Pancreas (tissue), 10 donors: ENCODE results near the gene NEK4. TPM values are rescaled to one million over a fixed set of nuclear protein-coding genes. Genes with fewer than 3 reads are reported as not detected.

Experiments
- ATAC-seq, 4 donors: fragments of 200-7000 bp; cut with Tn5 transposase; one replicate each; pipeline versions ENCODE4 v1.8.0 to v1.9.1; 2020; ENCODE audit warnings: mild to moderate bottlenecking in 4 of 4, moderate library complexity in 4 of 4
- DNase-seq, 6 donors: peaks; one replicate each; pipeline ENCODE4 v3.0.0-alpha.2; 2020
- FAIRE-seq: peaks from 2 replicates; lab custom pipeline; 2012; peaks lifted over from hg19 to GRCh38; lab: Jason Lieb, UNC
- H3K27ac ChIP-seq, 4 donors: fragments of 200-600 bp; sonication (generic); 1 replicate in 3 of 4; 2 replicates in 1 of 4; pipeline versions ENCODE4 v1.5.0 to v1.8.0; 2020
- H3K27me3 ChIP-seq, 4 donors: fragments of 200-600 bp; one replicate each; pipeline ENCODE4 v1.8.0; 2021
- H3K36me3 ChIP-seq, 3 donors: fragments of 200-600 bp; sonication (generic) in 1 of 3; one replicate each; pipeline versions ENCODE4 v1.5.0 to v1.8.0; 2020 to 2021
- H3K4me1 ChIP-seq, 3 donors: fragments of 200-600 bp; one replicate each; pipeline ENCODE4 v1.8.0; 2021
- H3K4me3 ChIP-seq, 4 donors: fragments of 200-600 bp; sonication (generic) in 2 of 4; one replicate each; pipeline versions ENCODE4 v1.5.0 to v1.8.0; 2020 to 2021
- H3K9me3 ChIP-seq, 4 donors: fragments of 200-600 bp; one replicate each; pipeline ENCODE4 v1.8.0; 2021
- CTCF ChIP-seq, 4 donors: fragments of 200-600 bp; sonication (generic) in 3 of 4; IDR thresholded peaks; one replicate each; pipeline versions ENCODE4 v1.5.0 to v1.8.0; 2021; ENCODE audit warnings: antibody characterized with exemption in 4 of 4
- WGBS, 2 donors: extraction: QIAGEN DNeasy Blood & Tissue Kit; methylation state at CpG; one replicate each; pipeline ENCODE4 v1.1.7; 2013; 5-methylcytosine and 5-hydroxymethylcytosine counted together
- intact Hi-C, 3 donors: fragments of 100-400 bp; cut with DNase I; formaldehyde crosslinking; loops; one replicate each; pipeline versions ENCODE4 v1.11.1 to v1.14.2; 2022
- polyA plus RNA-seq, 2 donors: library from polyadenylated mRNA; stranded (reverse); fragments of 200-250 nt; gene quantifications; one replicate each; pipeline ENCODE4 v1.2.3, GENCODE V29; 2013
- total RNA-seq, 6 donors: library from RNA; stranded (reverse); fragmentation: NEBNext Ultra II Directional in 4 of 6; extraction: Animal tissue kit (Norgen Biotek cat#: 25700) in 4 of 6; gene quantifications; one replicate each; pipeline versions ENCODE4 v1.2.1 to v1.2.4, GENCODE V29; 2021 to 2023
- donor health status: healthy with polysubstance abuse.
- donor health status: DM: no; HTN: no; CAD: no; lungs with moderate emphysema.
- donor health status: DM: no; HTN: no; CAD: no.
- donor health status: control.
- donor health status: control.
- donor health status: Bipolar disorder and iron deficiency.
- donor health status: DM: yes; HTN: yes; CAD: no.
- donor health status: DM: no; HTN: no; CAD: no.
- donor health status: DM: no; HTN: no; CAD: no.
- donor health status: DM: yes; HTN: yes; CAD: no.

Gene NEK4
- total RNA-seq (10 to 100 TPM; 12.2 to 22.0 (median 16.1) TPM), polyA plus RNA-seq (1 to 10 TPM; 4.0 to 5.0 TPM)

GRCh38 chr3:52770496-52771333 lies at the start of gene NEK4:
Gene NEK4, minus strand, starts transcription at chr3:52770940. Its CDS starts 194 bp downstream, at chr3:52770746.
- H3K4me1 ChIP-seq, result peaks cover 7 to 11% (median 8%) of the 10 kb centered on the region in 3 donors
- H3K9me3 ChIP-seq, result no peaks in the 10 kb centered on the region
- peak within 1 kb of the TSS; percentile 54 to 81 (median 72) for H3K27ac ChIP-seq
- H3K4me3 ChIP-seq, result peak within 1 kb of the TSS; percentile 34 to 93 (median 74)
- intact Hi-C loops, result no loop called here
- WGBS, 2 donors, result 0 to 1% methylated on average over 67 of the region's 67 CpGs
- H3K36me3 ChIP-seq, result no peaks in the 10 kb centered on the region
- FAIRE-seq, result no peak
- H3K27me3 ChIP-seq, result no peaks in the 10 kb centered on the region
- peak; percentile 92 to 99 (median 93) for DNase-seq
- ATAC-seq, result peak; percentile 97 to 99 (median 99)
- no peak for TF ChIP-seq CTCF (IDR thresholded peaks at IDR 0.05)

GRCh38 chr3:52819936-52820335 lies 49.2 kb upstream of the NEK4 start:
- Histone ChIP-seq H3K9me3 (no peaks in the 10 kb centered on the region), H3K4me3 (no peak overlapping the region), H3K4me1 (no peaks in the 10 kb centered on the region), H3K27me3 (no peaks in the 10 kb centered on the region), H3K36me3 (peaks cover 0 to 12% (median 0%) of the 10 kb centered on the region in 3 donors), H3K27ac (no peak overlapping the region)
- no peak for TF ChIP-seq CTCF (IDR thresholded peaks at IDR 0.05)
- intact Hi-C loops, result no loop called here
- ATAC-seq, result no peak
- WGBS, 2 donors, result 85 to 88% methylated on average over 2 of the region's 2 CpGs
- no peak for FAIRE-seq
- DNase-seq, result no peak

- TF ChIP-seq CTCF (IDR thresholded peaks at IDR 0.05), result no peak
- no peak for ATAC-seq
- H3K9me3 ChIP-seq, result no peaks in the 10 kb centered on the region
- H3K27ac ChIP-seq, result no peak overlapping the region
- no peaks in the 10 kb centered on the region for H3K4me1 ChIP-seq
- no peak overlapping the region for H3K4me3 ChIP-seq
- FAIRE-seq, result no peak
- 94 to 95% methylated on average over 7 of the region's 7 CpGs for WGBS, 2 donors
- peaks cover 0 to 2% (median 0%) of the 10 kb centered on the region in 3 donors for H3K36me3 ChIP-seq
- intact Hi-C loops, result no loop called here
- no peak for DNase-seq
- H3K27me3 ChIP-seq, result no peaks in the 10 kb centered on the region
Observed at GRCh38 chr3:52817860-52818259, 47.1 kb upstream of the NEK4 start.

GRCh38 chr3:52817221-52817620 lies 46.5 kb upstream of the NEK4 start:
- no peaks in the 10 kb centered on the region for H3K27me3 ChIP-seq
- no peaks in the 10 kb centered on the region for H3K36me3 ChIP-seq
- TF ChIP-seq CTCF (IDR thresholded peaks at IDR 0.05), result no peak
- H3K4me1 ChIP-seq, result no peaks in the 10 kb centered on the region
- intact Hi-C loops, result no loop called here
- H3K4me3 ChIP-seq, result no peak overlapping the region
- FAIRE-seq (no peak), DNase-seq (no peak), ATAC-seq (no peak)
- no peaks in the 10 kb centered on the region for H3K9me3 ChIP-seq
- H3K27ac ChIP-seq, result no peak overlapping the region
- WGBS, 2 donors, result 92 to 95% methylated on average over 10 of the region's 10 CpGs

- Histone ChIP-seq H3K4me1 (no peaks in the 10 kb centered on the region), H3K27me3 (no peaks in the 10 kb centered on the region), H3K36me3 (no peaks in the 10 kb centered on the region), H3K9me3 (no peaks in the 10 kb centered on the region), H3K27ac (no peak overlapping the region), H3K4me3 (no peak overlapping the region)
- ATAC-seq (no peak), FAIRE-seq (no peak), DNase-seq (no peak)
- intact Hi-C loops, result no loop called here
- no peak for TF ChIP-seq CTCF (IDR thresholded peaks at IDR 0.05)
- 92 to 95% methylated on average over 10 of the region's 10 CpGs for WGBS, 2 donors
Observed at GRCh38 chr3:52816654-52817053, 45.9 kb upstream of the NEK4 start.
